Measurements from ENCODE around the gene TMCO6. TPM values are rescaled to one million over a fixed set of nuclear protein-coding genes. Genes with fewer than 3 reads are reported as not detected.
A peak's percentile ranks its signal among the peaks of the same experiment; 100 is the strongest.
"Not testable (repeated sequence)": the region's sequence is repeated elsewhere in the genome, so short reads cannot be mapped to it uniquely, and the experiment has no call there.

The TMCO6 gene
- total RNA-seq, 1 donor from 2014 or later = 40.7 TPM

DNA sequence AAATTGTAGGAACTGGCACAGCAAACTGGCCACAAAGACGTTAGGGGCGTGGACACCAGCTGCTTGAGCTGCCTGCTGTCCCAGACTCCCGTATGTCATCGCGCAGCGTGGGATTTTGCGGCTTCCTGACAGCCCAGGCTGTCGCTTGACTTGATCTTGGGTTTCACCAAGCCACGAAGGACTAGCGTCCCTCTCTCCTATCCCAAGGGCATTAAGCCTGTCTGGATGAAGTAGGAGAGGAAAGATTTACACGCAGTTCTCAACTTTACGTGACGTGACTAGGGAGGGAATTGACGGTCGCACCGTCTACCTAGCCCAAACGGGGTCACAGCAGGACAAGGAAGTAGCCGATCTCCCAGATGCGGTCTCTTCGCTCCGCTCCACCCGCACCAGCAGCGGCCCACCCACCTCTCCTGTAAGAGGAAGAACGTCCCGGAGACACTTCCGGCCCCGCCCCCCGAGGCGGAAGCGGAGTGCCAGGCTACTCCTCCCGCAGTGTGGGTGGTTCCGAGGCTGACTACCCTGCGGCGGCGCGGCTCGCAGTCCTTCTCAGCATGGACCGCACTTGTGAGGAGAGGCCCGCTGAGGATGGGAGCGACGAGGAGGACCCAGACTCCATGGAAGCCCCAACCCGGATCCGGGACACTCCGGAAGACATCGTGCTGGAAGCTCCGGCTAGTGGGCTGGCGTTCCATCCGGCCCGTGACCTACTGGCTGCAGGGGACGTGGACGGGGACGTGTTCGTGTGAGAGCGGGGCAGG, 25.3 kb downstream of the TMCO6 start, which contains the start of gene WDR55:
WDR55 (plus strand) TSS at position 546 of the 761 bp plus-strand sequence; CDS start at position 555, 9 bp downstream.
- Mint-ChIP-seq H3K36me3 (ENCODE audit: low read depth) (peaks cover 74% of the 10 kb centered on the region), H3K9me3 (no peaks in the 10 kb centered on the region), H3K27me3 (ENCODE audit: low read depth) (no peaks in the 10 kb centered on the region), H3K4me3 (ENCODE audit: low read depth) (peak within 1 kb of the TSS; percentile 99), H3K27ac (peak within 1 kb of the TSS; percentile 95), H3K4me1 (ENCODE audit: low read depth) (peaks cover 25% of the 10 kb centered on the region)
- DNase-seq (ENCODE audit: low spot score) = peak; percentile 94
- intact Hi-C loops (cut with micrococcal nuclease) = loop anchor here (1.0 kb wide), 4 partner anchors 17 to 47 kb away; partner anchors contain the start of genes HARS1, HARS2, IK and NDUFA2

- H3K27ac Mint-ChIP-seq; intact Hi-C loops (cut with micrococcal nuclease); DNase-seq (ENCODE audit: low spot score); H3K9me3 Mint-ChIP-seq; H3K27me3 Mint-ChIP-seq (ENCODE audit: low read depth); H3K4me3 Mint-ChIP-seq (ENCODE audit: low read depth): not testable (repeated sequence)
- Mint-ChIP-seq H3K4me1 (ENCODE audit: low read depth) (peaks cover 15% of the 10 kb centered on the region), H3K36me3 (ENCODE audit: low read depth) (peaks cover 80% of the 10 kb centered on the region)
Measured at GRCh38 chr5:140671035-140671434, 31.8 kb downstream of the TMCO6 start.

DNA sequence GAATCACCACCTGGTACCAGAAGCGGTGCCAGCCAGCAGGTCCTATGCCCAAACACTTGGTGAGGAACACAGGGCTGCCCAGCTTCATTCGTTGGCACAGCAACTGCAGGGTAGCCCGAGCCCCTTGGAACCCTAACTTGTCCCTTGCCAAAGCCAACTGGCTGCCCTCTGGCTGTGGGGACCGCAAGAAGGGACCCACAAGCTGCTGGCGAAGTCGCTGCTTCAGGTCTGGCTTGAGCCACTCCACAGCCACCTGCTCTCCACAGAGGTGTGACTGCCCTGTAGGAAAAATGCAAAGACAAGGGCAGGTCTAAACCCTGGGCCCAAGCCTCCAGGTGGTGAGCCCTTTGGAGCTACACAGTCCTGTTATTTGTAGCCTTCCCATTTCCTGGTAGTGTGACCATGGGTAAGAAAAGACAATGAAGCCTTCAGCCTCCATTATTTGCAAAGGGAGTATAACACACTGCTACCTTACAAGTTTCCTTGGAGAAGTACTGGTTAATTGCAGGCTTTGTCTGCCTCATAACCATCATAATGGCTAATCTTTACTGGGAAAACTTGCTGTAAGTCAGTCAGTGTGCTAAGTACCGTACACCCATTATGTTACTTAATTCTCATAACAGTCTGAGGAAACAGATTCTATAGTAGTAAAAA, 32.3 kb downstream of the TMCO6 start:
- intact Hi-C loops (cut with micrococcal nuclease) = no loop called here
- Mint-ChIP-seq H3K36me3 (ENCODE audit: low read depth) (peaks cover 82% of the 10 kb centered on the region), H3K27me3 (ENCODE audit: low read depth) (no peaks in the 10 kb centered on the region), H3K27ac (no peak overlapping the region), H3K4me3 (ENCODE audit: low read depth) (no peak overlapping the region), H3K4me1 (ENCODE audit: low read depth) (peaks cover 12% of the 10 kb centered on the region), H3K9me3 (no peaks in the 10 kb centered on the region)
- no peak for DNase-seq (ENCODE audit: low spot score)

GRCh38 chr5:140672455-140673186, 33.4 kb downstream of the TMCO6 start:
- Mint-ChIP-seq H3K4me3 (ENCODE audit: low read depth) (no peak overlapping the region), H3K27me3 (ENCODE audit: low read depth) (no peaks in the 10 kb centered on the region), H3K4me1 (ENCODE audit: low read depth) (peaks cover 1% of the 10 kb centered on the region), H3K36me3 (ENCODE audit: low read depth) (peaks cover 82% of the 10 kb centered on the region), H3K27ac (no peak overlapping the region), H3K9me3 (no peaks in the 10 kb centered on the region)
- intact Hi-C loops (cut with micrococcal nuclease) = no loop called here
- no peak for DNase-seq (ENCODE audit: low spot score)

DNA sequence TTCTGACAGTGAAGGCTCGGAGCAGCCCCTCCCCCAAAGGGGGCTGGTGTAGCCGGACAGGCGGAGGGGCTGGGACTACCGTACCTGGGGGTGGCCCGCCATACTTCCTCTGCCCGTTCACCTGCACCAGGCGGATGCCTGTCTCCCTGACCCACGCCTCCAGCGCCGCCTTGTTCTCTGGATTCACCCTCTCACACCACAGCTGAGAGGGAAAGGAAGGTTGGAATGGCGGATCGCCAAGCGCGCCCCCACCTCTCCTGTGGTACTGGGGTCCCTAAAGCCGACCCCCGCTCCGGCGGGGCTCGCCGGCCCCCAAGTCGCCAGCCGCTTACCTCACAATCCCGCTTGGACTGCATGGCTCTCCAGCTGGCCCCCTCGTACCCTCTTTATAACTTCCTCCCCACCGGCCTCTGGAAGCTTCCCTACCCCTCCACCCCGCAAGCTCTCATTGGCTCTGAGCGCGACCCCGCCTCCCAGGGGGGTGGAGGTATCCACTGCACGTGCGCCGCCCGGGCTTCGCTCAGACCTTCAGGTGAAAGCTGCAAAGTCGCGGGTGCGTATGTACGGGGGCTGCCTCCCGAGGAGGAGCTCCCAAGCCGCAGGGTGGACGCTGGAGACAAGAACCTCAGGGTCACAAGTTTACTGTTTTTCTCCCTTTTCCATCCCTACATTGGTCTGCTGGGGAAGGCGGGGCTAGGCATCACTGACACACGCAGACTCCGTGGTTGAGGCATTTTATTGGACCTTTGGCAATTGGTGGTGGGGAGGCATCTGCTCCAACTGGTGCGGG, 34.1 kb downstream of the TMCO6 start, which contains the start of gene DND1:
DND1 (minus strand) TSS at position 390 of the 790 bp plus-strand sequence; CDS start at position 356, 34 bp downstream.
- no peak for DNase-seq (ENCODE audit: low spot score)
- Mint-ChIP-seq H3K27ac (no peak within 1 kb of the TSS), H3K4me1 (ENCODE audit: low read depth) (peaks cover 4% of the 10 kb centered on the region), H3K27me3 (ENCODE audit: low read depth) (no peaks in the 10 kb centered on the region), H3K36me3 (ENCODE audit: low read depth) (peaks cover 82% of the 10 kb centered on the region), H3K4me3 (ENCODE audit: low read depth) (no peak within 1 kb of the TSS), H3K9me3 (no peaks in the 10 kb centered on the region)
- intact Hi-C loops (cut with micrococcal nuclease) = no loop called here

DNA sequence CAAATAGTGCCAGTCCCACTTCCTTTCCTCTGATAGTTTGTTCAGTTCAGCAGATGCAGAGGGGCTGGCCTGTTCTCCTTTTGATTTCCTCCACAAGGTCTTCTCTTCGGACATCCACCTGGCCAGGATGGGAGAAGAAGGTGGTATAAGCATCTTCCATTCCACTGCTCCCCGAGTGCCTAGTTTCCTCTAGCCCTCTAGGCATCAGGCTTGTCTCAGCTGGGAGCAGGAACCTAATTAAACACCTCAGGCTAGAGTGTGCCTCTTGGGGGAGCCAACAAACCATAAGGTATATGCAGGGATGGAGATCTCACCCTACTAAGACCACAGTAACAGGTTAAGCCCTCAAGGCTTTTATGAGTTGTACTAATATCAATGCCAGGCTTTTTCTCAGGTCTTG, 35.0 kb downstream of the TMCO6 start:
- peaks cover 78% of the 10 kb centered on the region for H3K36me3 Mint-ChIP-seq (ENCODE audit: low read depth)
- no peak for DNase-seq (ENCODE audit: low spot score)
- no peaks in the 10 kb centered on the region for H3K9me3 Mint-ChIP-seq
- intact Hi-C loops (cut with micrococcal nuclease) = no loop called here
- no peak overlapping the region for H3K27ac Mint-ChIP-seq
- no peak overlapping the region for H3K4me3 Mint-ChIP-seq (ENCODE audit: low read depth)
- peaks cover 4% of the 10 kb centered on the region for H3K4me1 Mint-ChIP-seq (ENCODE audit: low read depth)
- H3K27me3 Mint-ChIP-seq (ENCODE audit: low read depth) = no peaks in the 10 kb centered on the region

- Mint-ChIP-seq H3K9me3 (no peaks in the 10 kb centered on the region), H3K36me3 (ENCODE audit: low read depth) (peaks cover 78% of the 10 kb centered on the region), H3K4me3 (ENCODE audit: low read depth) (no peak overlapping the region), H3K27me3 (ENCODE audit: low read depth) (no peaks in the 10 kb centered on the region), H3K4me1 (ENCODE audit: low read depth) (peaks cover 4% of the 10 kb centered on the region), H3K27ac (peak overlapping the region; percentile 52)
- intact Hi-C loops (cut with micrococcal nuclease) = no loop called here
- DNase-seq (ENCODE audit: low spot score) = no peak
Measured at GRCh38 chr5:140674629-140675028, 35.4 kb downstream of the TMCO6 start.

- Mint-ChIP-seq H3K36me3 (ENCODE audit: low read depth) (peaks cover 72% of the 10 kb centered on the region), H3K27me3 (ENCODE audit: low read depth) (no peaks in the 10 kb centered on the region), H3K4me1 (ENCODE audit: low read depth) (peaks cover 4% of the 10 kb centered on the region), H3K4me3 (ENCODE audit: low read depth) (no peak overlapping the region), H3K9me3 (no peaks in the 10 kb centered on the region), H3K27ac (no peak overlapping the region)
- DNase-seq (ENCODE audit: low spot score) = no peak
- intact Hi-C loops (cut with micrococcal nuclease) = loop anchor here (2.0 kb wide), 1 partner anchor 13 kb away; the partner anchor contains the start of genes HARS1 and HARS2
Measured at GRCh38 chr5:140677947-140678346, 38.7 kb downstream of the TMCO6 start.

DNA sequence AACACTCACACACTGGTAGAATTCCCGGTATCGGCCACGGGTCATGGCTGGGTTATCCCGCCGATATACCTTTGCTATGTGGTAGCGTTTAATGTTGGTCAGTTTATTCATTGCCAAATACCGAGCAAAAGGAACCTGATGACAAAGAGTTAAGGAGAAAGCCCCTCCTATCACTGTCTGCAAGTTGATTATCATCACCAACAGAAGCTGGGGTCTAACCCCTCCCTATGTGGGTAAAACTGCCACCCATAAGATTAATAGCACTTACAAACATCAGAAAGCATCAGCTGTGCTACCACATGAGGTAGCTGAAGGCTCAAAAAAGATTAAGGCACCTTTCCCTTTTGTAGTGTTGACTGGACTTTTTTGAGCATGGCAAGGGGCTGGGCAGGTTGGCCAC, 39.7 kb downstream of the TMCO6 start:
- H3K9me3 Mint-ChIP-seq = no peaks in the 10 kb centered on the region
- H3K4me1 Mint-ChIP-seq (ENCODE audit: low read depth) = peaks cover 4% of the 10 kb centered on the region
- intact Hi-C loops (cut with micrococcal nuclease) = no loop called here
- no peak overlapping the region for H3K27ac Mint-ChIP-seq
- DNase-seq (ENCODE audit: low spot score) = no peak
- peaks cover 71% of the 10 kb centered on the region for H3K36me3 Mint-ChIP-seq (ENCODE audit: low read depth)
- H3K27me3 Mint-ChIP-seq (ENCODE audit: low read depth) = no peaks in the 10 kb centered on the region
- no peak overlapping the region for H3K4me3 Mint-ChIP-seq (ENCODE audit: low read depth)

DNA sequence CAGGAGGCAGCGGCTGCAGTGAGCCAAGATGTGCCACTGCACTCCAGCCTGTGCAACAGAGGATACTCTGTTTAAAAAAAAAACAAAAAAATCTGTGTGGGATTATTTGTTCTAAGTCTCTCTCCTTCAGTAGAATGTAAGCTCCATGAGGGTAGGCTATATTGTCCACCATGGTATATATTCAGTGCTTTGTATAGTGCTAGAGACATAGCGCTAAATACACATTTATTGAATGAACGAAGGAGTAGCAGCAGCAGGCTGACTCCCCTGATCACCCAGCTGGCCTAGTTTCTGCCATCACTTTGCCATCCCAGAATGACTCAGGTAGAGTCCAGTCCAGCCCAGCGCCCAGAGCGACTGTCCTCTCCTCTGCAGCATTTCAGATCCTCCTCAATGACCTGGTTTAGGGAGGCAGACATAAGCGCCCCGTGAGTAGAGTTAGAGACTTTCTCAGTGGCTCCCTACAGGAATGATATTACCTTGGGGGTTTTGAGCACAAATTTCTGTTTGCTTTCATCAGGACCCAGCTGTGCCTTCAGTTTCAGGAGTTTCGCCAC, 51.2 kb downstream of the TMCO6 start:
- H3K4me1 Mint-ChIP-seq (ENCODE audit: low read depth) = peaks cover 20% of the 10 kb centered on the region
- no peak for DNase-seq (ENCODE audit: low spot score)
- H3K36me3 Mint-ChIP-seq (ENCODE audit: low read depth) = peaks cover 48% of the 10 kb centered on the region
- intact Hi-C loops (cut with micrococcal nuclease) = loop anchor here (2.0 kb wide), 4 partner anchors 14 to 290 kb away; partner anchors contain the start of genes ANKHD1 and TMCO6
- peak overlapping the region; percentile 97 for H3K4me3 Mint-ChIP-seq (ENCODE audit: low read depth)
- peak overlapping the region; percentile 91 for H3K27ac Mint-ChIP-seq
- no peaks in the 10 kb centered on the region for H3K9me3 Mint-ChIP-seq
- no peaks in the 10 kb centered on the region for H3K27me3 Mint-ChIP-seq (ENCODE audit: low read depth)

DNA sequence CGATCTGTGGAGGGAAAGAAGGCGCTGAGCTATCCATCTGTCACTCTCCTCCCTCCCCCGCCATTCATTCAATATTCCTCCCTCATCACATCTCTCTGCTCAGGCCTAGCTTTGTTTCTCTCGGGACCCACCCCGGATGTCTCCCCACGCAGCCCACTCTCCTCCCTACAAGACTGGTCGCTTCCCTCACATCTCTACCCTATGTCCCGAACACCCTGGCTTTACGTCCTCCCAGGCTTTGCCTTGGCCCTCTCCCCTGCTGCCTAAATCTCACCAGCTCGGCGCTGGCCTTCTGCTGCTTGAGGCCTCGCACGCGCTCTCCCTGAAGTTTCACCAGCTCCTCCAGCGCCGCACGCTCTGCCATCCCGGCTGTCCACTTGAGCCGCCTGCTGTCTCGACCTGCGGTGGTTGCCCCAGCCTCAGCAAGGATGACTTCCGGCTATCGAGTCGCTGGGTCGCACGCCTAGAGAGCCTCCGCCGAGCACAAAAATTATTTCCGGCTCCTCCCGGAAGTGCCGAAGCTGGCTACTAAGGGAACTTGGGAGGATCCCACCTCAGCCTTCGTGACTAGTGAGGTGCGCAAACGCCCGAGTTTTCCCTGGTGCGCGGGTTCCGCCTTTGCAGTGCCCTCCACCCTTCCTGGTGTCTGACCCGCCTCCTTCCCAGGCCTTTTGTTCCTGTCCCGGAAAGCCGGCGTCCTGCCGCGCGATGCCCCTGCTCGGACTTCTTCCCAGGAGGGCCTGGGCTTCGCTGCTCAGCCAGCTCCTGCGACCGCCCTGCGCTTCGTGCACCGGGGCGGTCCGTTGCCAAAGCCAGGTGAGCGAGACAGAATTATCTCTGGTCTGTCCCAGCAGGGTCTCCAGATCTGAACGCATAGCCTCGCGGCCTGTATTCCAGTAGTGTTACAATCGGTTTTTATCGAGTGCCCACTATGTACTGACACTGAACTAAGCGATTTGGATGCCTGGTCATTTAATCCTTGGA, 52.0 kb downstream of the TMCO6 start, which contains the start of the genes HARS1 and HARS2:
HARS1 (minus strand) TSS at position 430 of the 984 bp plus-strand sequence; CDS start at position 364, 66 bp downstream.
HARS2 (plus strand) TSS at position 515 of the 984 bp plus-strand sequence; CDS start at position 709, 194 bp downstream.
- peak within 1 kb of the TSS; percentile 91 for H3K27ac Mint-ChIP-seq
- peaks cover 20% of the 10 kb centered on the region for H3K4me1 Mint-ChIP-seq (ENCODE audit: low read depth)
- no peaks in the 10 kb centered on the region for H3K27me3 Mint-ChIP-seq (ENCODE audit: low read depth)
- DNase-seq (ENCODE audit: low spot score) = peak; percentile 79
- peaks cover 55% of the 10 kb centered on the region for H3K36me3 Mint-ChIP-seq (ENCODE audit: low read depth)
- H3K9me3 Mint-ChIP-seq = no peaks in the 10 kb centered on the region
- peak within 1 kb of the TSS; percentile 97 for H3K4me3 Mint-ChIP-seq (ENCODE audit: low read depth)
- intact Hi-C loops (cut with micrococcal nuclease) = loop anchor here (1.0 to 2.0 kb wide), 8 partner anchors 9 to 290 kb away; partner anchors contain the start of genes ANKHD1, APBB3, IK and NDUFA2
